ENCODE measurements around the gene C2CD4D. TPM values are rescaled to one million over a fixed set of nuclear protein-coding genes. Genes with fewer than 3 reads are reported as not detected.

Gene C2CD4D
- total RNA-seq, 4 donors from 2014 or later: not detected

- DNase-seq: no peak
- TF ChIP-seq CTCF (IDR thresholded peaks at IDR 0.05) (no peak), POLR2A (IDR thresholded peaks at IDR 0.05) (no peak)
- Histone ChIP-seq H3K36me3 (no peaks in the 10 kb centered on the region), H3K27ac (no peak overlapping the region), H3K4me1 (no peaks in the 10 kb centered on the region), H3K9me3 (no peaks in the 10 kb centered on the region), H3K27me3 (no peaks in the 10 kb centered on the region), H3K4me3 (no peak overlapping the region)
- intact Hi-C loops (cut with DNase I; ENCODE audit: low total_unique reads): no loop called here
Measured at GRCh38 chr1:151798571-151798970, 41.0 kb downstream of the C2CD4D start.

DNA sequence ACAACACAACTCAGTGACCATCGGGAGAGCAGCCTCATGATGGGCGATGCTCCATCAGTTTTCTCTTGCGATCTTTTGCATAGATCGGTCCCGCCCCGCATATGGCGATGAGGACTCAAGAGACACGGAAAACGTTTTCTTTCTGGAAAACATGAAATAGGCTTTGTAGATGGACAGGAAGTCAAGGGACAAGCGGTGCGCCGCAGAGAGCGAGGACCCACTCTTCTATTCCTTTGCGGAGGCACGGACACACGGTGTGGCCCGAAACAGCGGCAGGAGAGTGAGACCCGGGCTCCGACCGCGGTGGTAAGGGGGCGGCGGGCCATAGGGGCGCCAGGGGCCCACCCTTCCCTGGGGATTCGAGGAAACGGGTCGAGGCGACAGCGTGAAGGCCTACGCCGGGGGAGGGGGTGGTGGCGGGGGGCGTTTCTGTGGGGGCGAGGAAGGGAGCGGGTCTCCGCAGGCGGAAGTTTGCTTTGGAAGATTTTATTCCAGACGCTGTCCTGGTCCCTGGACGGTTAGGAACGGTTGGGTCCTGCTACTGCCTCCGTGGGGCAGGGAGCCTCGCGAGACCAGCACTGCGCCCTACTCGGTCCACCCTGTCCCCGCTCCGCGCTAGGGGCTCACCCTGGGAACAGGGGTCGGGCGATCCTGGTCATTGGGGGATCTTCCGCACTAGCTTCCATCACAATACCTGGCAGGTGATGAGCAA lies 48.5 kb downstream of the C2CD4D start:
- TF ChIP-seq CTCF (IDR thresholded peaks at IDR 0.05): no peak
- TF ChIP-seq POLR2A (IDR thresholded peaks at IDR 0.05): no peak
- Histone ChIP-seq H3K27ac (no peak overlapping the region), H3K9me3 (no peaks in the 10 kb centered on the region), H3K4me3 (peak overlapping the region; percentile 37 to 53), H3K4me1 (no peaks in the 10 kb centered on the region), H3K36me3 (no peaks in the 10 kb centered on the region), H3K27me3 (no peaks in the 10 kb centered on the region)
- intact Hi-C loops (cut with DNase I; ENCODE audit: low total_unique reads): no loop called here
- DNase-seq: no peak

DNA sequence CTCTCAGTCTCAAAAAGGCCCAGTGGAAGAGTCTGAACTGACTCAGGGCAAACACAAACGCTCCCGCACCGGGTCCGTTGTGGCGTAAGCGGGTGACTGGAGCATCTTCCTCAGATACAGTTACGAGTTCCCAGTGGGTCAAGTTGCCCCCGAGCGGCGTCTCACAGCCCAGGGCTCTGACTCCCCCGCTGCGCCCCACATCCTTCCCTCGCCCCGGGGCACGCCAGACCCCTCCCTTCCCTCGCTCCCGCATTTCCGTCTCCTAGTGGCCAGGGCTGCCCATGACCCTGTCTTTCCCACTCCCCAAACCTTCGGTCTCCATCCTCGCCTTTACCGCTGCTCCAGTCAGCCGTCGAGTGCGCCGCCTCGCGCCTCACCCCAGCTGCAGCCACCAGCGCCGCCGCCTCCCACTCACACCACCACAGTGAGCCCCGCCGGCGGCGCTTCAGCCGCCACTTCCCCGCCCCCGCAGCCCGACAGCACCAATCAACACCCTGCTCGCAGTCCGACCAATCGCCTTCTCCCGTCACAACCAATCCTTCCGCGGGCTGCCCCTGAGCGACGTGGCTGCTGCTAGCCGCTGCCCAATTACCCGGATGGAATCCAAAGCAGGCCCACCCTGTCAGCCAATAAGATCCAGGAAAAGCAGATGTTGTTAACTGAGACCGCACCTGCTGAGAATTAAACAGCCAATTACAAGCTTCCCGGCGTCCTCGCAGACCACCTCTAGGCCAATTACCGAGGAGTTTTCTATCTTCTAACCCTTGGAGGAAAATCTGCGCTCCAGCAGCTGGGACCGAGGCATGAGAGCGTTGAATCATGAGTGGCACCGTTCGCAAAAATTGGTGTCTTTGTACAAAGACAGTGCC lies 49.3 kb downstream of the C2CD4D start, which contains the start of gene TDRKH:
TDRKH (minus strand) TSS at position 430 of the 869 bp plus-strand sequence. CDS start 7,478 bp downstream, outside the sequence.
- H3K27ac ChIP-seq: peak within 1 kb of the TSS in 1 of 2 donors; percentile 61
- no peaks in the 10 kb centered on the region for H3K36me3 ChIP-seq
- no peaks in the 10 kb centered on the region for H3K9me3 ChIP-seq
- TF ChIP-seq POLR2A (IDR thresholded peaks at IDR 0.05) (peak; percentile 57 to 69), CTCF (IDR thresholded peaks at IDR 0.05) (peak in 2 of 4 experiments; percentile 19 to 33)
- H3K27me3 ChIP-seq: no peaks in the 10 kb centered on the region
- H3K4me3 ChIP-seq: peak within 1 kb of the TSS; percentile 47 to 53
- intact Hi-C loops (cut with DNase I; ENCODE audit: low total_unique reads): no loop called here
- DNase-seq: peak; percentile 93 to 96
- H3K4me1 ChIP-seq: no peaks in the 10 kb centered on the region

Small RNA genes lying within 50 kb of the gene (small RNA-seq; reads per million reads assigned to genes)
- not detected for gene RF00019

Other genes starting within 250 kb of the C2CD4D start
- gene SNX27, start 227.8 kb downstream of the C2CD4D start, total RNA-seq: 10 to 100 TPM; 22.3 to 52.7 (median 42.4) TPM
- gene CELF3, start 123.0 kb downstream of the C2CD4D start, total RNA-seq: 1 to 10 TPM in 1 of 4 donors, not detected in 3; 1.2 TPM
- gene RIIAD1, start 118.3 kb downstream of the C2CD4D start, total RNA-seq: 1 to 10 TPM in 2 of 4 donors, not detected in 2; 1.1 to 4.3 TPM
- gene MRPL9, start 76.3 kb downstream of the C2CD4D start, total RNA-seq: 10 to 100 TPM; 54.1 to 88.9 (median 61.8) TPM
- 1 to 10 TPM in 2 of 4 donors, under 1 TPM in 2; 0.26 to 6.8 (median 1.8) TPM for gene TDRKH, start 49.3 kb downstream of the C2CD4D start, total RNA-seq
- under 1 TPM in 1 of 4 donors, not detected in 3; 0.14 TPM for gene LINGO4, start 34.4 kb downstream of the C2CD4D start, total RNA-seq
- gene RORC, start 8.0 kb downstream of the C2CD4D start, total RNA-seq: 1 to 10 TPM in 2 of 4 donors, under 1 TPM in 2; 0.51 to 4.8 (median 2.1) TPM
- gene THEM5, start 13.9 kb upstream of the C2CD4D start, total RNA-seq: not detected
- 10 to 100 TPM; 11.5 to 56.4 (median 18.3) TPM for gene THEM4, start 69.7 kb upstream of the C2CD4D start, total RNA-seq
- gene S100A10, start 154.0 kb upstream of the C2CD4D start, total RNA-seq: 100 to 1,000 TPM in 1 of 4 donors, 10 to 100 TPM in 3; 21.8 to 189 (median 34.6) TPM
- gene S100A11, start 197.2 kb upstream of the C2CD4D start, total RNA-seq: 100 to 1,000 TPM in 3 of 4 donors, 10 to 100 TPM in 1; 14.9 to 321 (median 146) TPM
- gene TCHHL1, start 249.2 kb upstream of the C2CD4D start, total RNA-seq: not detected

Measured in uterus (tissue), 4 donors.